Natural killer cell (primary cell): Measurements from ENCODE around the gene PTPRN2. TPM values are rescaled to one million over a fixed set of nuclear protein-coding genes. Genes with fewer than 3 reads are reported as not detected.
A peak's percentile ranks its signal among the peaks of the same experiment; 100 is the strongest.

Experiments used
- ATAC-seq, 3 donors: fragments of 150-1000 bp in 2 of 3; fragments of 200-7000 bp in 1 of 3; cut with Tn5 transposase; 1 replicate in 1 of 3; 2 replicates in 2 of 3; pipeline ENCODE4 v1.10.0; 2021; ENCODE audit warnings: mild to moderate bottlenecking in 2 of 3, moderate library complexity in 2 of 3
- DNase-seq, 2 donors: peaks; one replicate each; pipeline versions ENCODE4 v3.0.0 to v3.0.0-alpha.2; 2013 to 2021; ENCODE audit warnings: mixed read lengths in 1 of 2
- H3K27ac ChIP-seq: one replicate; pipeline ENCODE4 v1.5.1; 2013; ENCODE audit warnings: mild to moderate bottlenecking, low read length
- H3K27me3 ChIP-seq: one replicate; pipeline ENCODE4 v1.6.1; 2013; ENCODE audit warnings: low read length; ENCODE audit not compliant: control insufficient read depth, insufficient read depth
- H3K36me3 ChIP-seq: one replicate; pipeline ENCODE4 v1.6.1; 2013; ENCODE audit warnings: low read length; ENCODE audit not compliant: control insufficient read depth, insufficient read depth
- H3K4me1 ChIP-seq: one replicate; pipeline ENCODE4 v1.6.1; 2013; ENCODE audit warnings: low read length; ENCODE audit not compliant: control insufficient read depth, insufficient read depth
- H3K4me3 ChIP-seq: one replicate; pipeline ENCODE4 v1.5.1; 2013; ENCODE audit warnings: low read length
- H3K9me3 ChIP-seq: one replicate; pipeline ENCODE4 v1.6.1; 2013; ENCODE audit warnings: low read length; ENCODE audit not compliant: control insufficient read depth, insufficient read depth
- H3K27ac Mint-ChIP-seq, 2 donors: one replicate each; pipeline ENCODE4 v1.8.0; 2022; ENCODE audit warnings: mild to moderate bottlenecking in 2 of 2, mixed read lengths in 2 of 2, moderate library complexity in 1 of 2
- H3K27me3 Mint-ChIP-seq, 2 donors: one replicate each; pipeline ENCODE4 v1.8.0; 2022; ENCODE audit warnings: low read depth in 2 of 2, mixed read lengths in 2 of 2
- H3K36me3 Mint-ChIP-seq: one replicate; pipeline ENCODE4 v1.8.0; 2022; ENCODE audit warnings: mixed read lengths
- H3K4me1 Mint-ChIP-seq, 2 donors: one replicate each; pipeline ENCODE4 v1.8.0; 2022; ENCODE audit warnings: mixed read lengths in 2 of 2
- H3K4me3 Mint-ChIP-seq: one replicate; pipeline ENCODE4 v1.8.0; 2022; ENCODE audit warnings: mild to moderate bottlenecking, moderate library complexity, mixed read lengths
- H3K9me3 Mint-ChIP-seq, 2 donors: one replicate each; pipeline ENCODE4 v1.8.0; 2022; ENCODE audit warnings: mixed read lengths in 2 of 2
- CTCF ChIP-seq: fragments of 200-600 bp; IDR thresholded peaks from one replicate; pipeline ENCODE4 v1.8.0; 2022; ENCODE audit warnings: antibody characterized with exemption
- WGBS: methylation state at CpG from one replicate; pipeline ENCODE4 v1.1.7; 2013; ENCODE audit warnings: missing lambda C conversion rate; ENCODE audit not compliant: insufficient coverage; 5-methylcytosine and 5-hydroxymethylcytosine counted together
- intact Hi-C: fragments of 100-400 bp; cut with micrococcal nuclease; formaldehyde crosslinking; loops from one replicate; pipeline ENCODE4 v1.14.2; 2022
- total RNA-seq, 4 donors: library from RNA; stranded (reverse); fragments of 120-200 nt in 1 of 4; gene quantifications; one replicate each; pipeline versions ENCODE4 v1.2.3 to v1.2.4, GENCODE V29; 2013 to 2022

Gene PTPRN2
- total RNA-seq, 3 donors from 2014 or later (not counting 1 experiment from before 2014, with no cell fraction given) = 1.3 to 2.5 (median 1.9) TPM

- intact Hi-C loops = no loop called here
- TF ChIP-seq CTCF = no peak
- DNase-seq = no peak
- H3K9me3 Mint-ChIP-seq = no peaks in the 10 kb centered on the region
- Histone ChIP-seq H3K27ac (no peak overlapping the region), H3K4me1 (no peaks in the 10 kb centered on the region), H3K4me3 (no peak overlapping the region), H3K27me3 (no peaks in the 10 kb centered on the region), H3K9me3 (peaks cover 2% of the 10 kb centered on the region), H3K36me3 (no peaks in the 10 kb centered on the region)
- H3K4me3 Mint-ChIP-seq = no peak overlapping the region
- H3K27me3 Mint-ChIP-seq = no peaks in the 10 kb centered on the region
- H3K4me1 Mint-ChIP-seq = no peaks in the 10 kb centered on the region
- 97% methylated on average over 5 of the region's 5 CpGs for WGBS
- peak in 1 of 3 donors; percentile 24 for ATAC-seq
- H3K36me3 Mint-ChIP-seq = no peaks in the 10 kb centered on the region
- no peak overlapping the region for H3K27ac Mint-ChIP-seq
Measured at GRCh38 chr7:158262284-158263109, 325.1 kb downstream of the PTPRN2 start.

GRCh38 chr7:158261362-158262235 is 326.0 kb downstream of the PTPRN2 start:
- Mint-ChIP-seq H3K9me3 (no peaks in the 10 kb centered on the region), H3K36me3 (no peaks in the 10 kb centered on the region), H3K27ac (no peak overlapping the region), H3K4me1 (no peaks in the 10 kb centered on the region), H3K27me3 (no peaks in the 10 kb centered on the region), H3K4me3 (no peak overlapping the region)
- H3K27me3 ChIP-seq = no peaks in the 10 kb centered on the region
- ATAC-seq = no peak
- 93% methylated on average over 27 of the region's 27 CpGs for WGBS
- DNase-seq = no peak
- H3K36me3 ChIP-seq = no peaks in the 10 kb centered on the region
- no peak for TF ChIP-seq CTCF
- intact Hi-C loops = no loop called here
- no peak overlapping the region for H3K27ac ChIP-seq
- peaks cover 2% of the 10 kb centered on the region for H3K9me3 ChIP-seq
- H3K4me3 ChIP-seq = no peak overlapping the region
- H3K4me1 ChIP-seq = no peaks in the 10 kb centered on the region

GRCh38 chr7:158260567-158261361 is 326.9 kb downstream of the PTPRN2 start:
- H3K27me3 Mint-ChIP-seq = no peaks in the 10 kb centered on the region
- TF ChIP-seq CTCF = no peak
- no peaks in the 10 kb centered on the region for H3K27me3 ChIP-seq
- H3K4me1 Mint-ChIP-seq = no peaks in the 10 kb centered on the region
- DNase-seq = no peak
- no peak overlapping the region for H3K4me3 Mint-ChIP-seq
- peaks cover 2% of the 10 kb centered on the region for H3K9me3 ChIP-seq
- H3K27ac Mint-ChIP-seq = no peak overlapping the region
- intact Hi-C loops = no loop called here
- no peaks in the 10 kb centered on the region for H3K4me1 ChIP-seq
- WGBS = 93% methylated on average over 20 of the region's 20 CpGs
- no peak overlapping the region for H3K27ac ChIP-seq
- no peaks in the 10 kb centered on the region for H3K9me3 Mint-ChIP-seq
- H3K4me3 ChIP-seq = no peak overlapping the region
- no peaks in the 10 kb centered on the region for H3K36me3 ChIP-seq
- no peaks in the 10 kb centered on the region for H3K36me3 Mint-ChIP-seq
- no peak for ATAC-seq
